Activated CD8-positive, alpha-beta memory T cell treated with anti-CD3 and anti-CD28 coated beads, Interleukin-2, amount 50 U/mL, for 1 hour (primary cell): Measurements from ENCODE around the gene PLEK2.
A peak's percentile ranks its signal among the peaks of the same experiment; 100 is the strongest.
"Not testable (repeated sequence)": the region's sequence is repeated elsewhere in the genome, so short reads cannot be mapped to it uniquely, and the experiment has no call there.

Source experiments
- DNase-seq: peaks from one replicate; pipeline ENCODE4 v3.0.0-alpha.2; 2020; ENCODE audit errors: extremely low read depth

Gene PLEK2

GRCh38 chr14:67428501-67429031 lies 16.6 kb upstream of the PLEK2 start:
- no peak for DNase-seq

DNA sequence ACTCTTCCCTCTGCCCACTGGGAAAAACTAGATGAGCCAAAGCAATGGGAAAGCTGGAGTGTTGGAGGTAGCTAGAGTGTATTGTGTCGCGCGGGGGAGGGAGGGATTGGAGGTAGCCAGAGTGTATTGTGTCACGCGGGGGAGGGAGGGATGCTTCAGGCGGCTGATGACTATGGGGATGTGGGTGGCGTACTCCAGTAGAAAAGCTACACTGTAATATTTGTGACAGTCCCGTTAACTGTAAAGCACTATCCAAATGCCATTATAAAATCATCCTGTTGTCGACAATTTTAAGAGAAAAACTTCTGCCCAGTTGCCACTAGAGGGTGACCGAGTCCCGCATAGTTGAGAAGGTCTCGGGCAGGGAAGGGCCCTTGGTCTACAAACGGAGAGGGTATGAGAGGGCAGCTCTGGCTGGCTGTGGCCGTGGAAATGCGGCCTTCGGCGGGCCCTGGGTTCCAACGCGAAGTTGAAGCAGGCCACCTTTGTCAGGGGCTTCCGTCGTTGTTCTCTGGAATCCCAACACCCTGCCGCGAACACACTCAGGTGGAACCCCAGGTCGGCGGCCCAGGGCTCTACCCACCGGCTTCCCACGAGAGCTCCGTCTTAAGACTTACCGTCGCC lies 15.1 kb upstream of the PLEK2 start:
- peak; percentile 44 for DNase-seq

DNA sequence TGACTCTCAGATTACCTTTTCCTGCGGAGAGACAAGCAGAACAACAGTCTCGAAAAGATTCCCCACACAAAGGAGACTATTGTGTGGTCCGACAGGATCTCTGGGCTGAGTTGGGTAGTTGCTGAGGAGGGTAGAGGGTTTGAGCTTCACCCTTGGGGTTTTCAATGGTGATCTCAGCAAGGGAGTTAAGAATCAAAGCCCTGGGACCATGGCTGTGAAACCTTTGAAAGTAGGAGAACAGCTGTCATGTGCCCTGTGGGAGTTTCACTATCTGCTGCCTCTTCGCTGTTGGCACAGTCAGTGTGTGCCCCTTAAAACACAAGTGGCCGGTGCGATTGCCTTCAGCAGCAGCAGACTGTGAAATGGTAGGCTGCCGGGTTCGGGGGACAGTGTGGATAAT lies 14.2 kb upstream of the PLEK2 start:
- no peak for DNase-seq

GRCh38 chr14:67425608-67426007 lies 13.6 kb upstream of the PLEK2 start:
- DNase-seq: no peak

- no peak for DNase-seq
Measured at GRCh38 chr14:67424539-67424938, 12.6 kb upstream of the PLEK2 start.

GRCh38 chr14:67423424-67423823 lies 11.5 kb upstream of the PLEK2 start:
- no peak for DNase-seq

GRCh38 chr14:67421356-67422224 lies 9.6 kb upstream of the PLEK2 start:
- no peak for DNase-seq

GRCh38 chr14:67420102-67420739 lies 8.3 kb upstream of the PLEK2 start:
- no peak for DNase-seq

GRCh38 chr14:67418401-67419191 lies 6.6 kb upstream of the PLEK2 start:
- DNase-seq: no peak

- DNase-seq: no peak
Measured at GRCh38 chr14:67417633-67418032, 5.7 kb upstream of the PLEK2 start.

- no peak for DNase-seq
Measured at GRCh38 chr14:67416810-67417209, 4.8 kb upstream of the PLEK2 start.

DNA sequence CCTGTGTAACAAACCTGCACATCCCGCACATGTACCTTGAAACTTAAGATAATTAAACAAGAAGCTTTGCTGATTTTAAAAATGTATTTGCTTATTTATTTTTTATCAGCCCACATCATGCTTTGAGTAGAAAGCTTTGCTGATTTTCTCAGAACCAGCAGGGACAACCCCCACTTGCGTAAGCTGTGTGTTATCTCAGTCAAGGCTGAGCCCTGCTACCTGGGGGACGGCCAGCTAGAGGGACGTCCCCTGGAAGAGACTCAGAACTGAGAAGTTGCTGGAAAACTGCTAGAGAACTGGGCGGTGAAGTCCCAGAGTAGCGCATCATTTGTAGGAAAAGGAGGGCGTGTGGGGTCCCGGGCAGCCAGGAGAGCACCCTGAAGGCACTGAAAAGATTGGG lies 4.1 kb upstream of the PLEK2 start:
- DNase-seq: no peak

- DNase-seq: not testable (repeated sequence)
Measured at GRCh38 chr14:67415610-67416009, 3.6 kb upstream of the PLEK2 start.

GRCh38 chr14:67413806-67414769 lies 2.1 kb upstream of the PLEK2 start:
- DNase-seq: no peak

DNA sequence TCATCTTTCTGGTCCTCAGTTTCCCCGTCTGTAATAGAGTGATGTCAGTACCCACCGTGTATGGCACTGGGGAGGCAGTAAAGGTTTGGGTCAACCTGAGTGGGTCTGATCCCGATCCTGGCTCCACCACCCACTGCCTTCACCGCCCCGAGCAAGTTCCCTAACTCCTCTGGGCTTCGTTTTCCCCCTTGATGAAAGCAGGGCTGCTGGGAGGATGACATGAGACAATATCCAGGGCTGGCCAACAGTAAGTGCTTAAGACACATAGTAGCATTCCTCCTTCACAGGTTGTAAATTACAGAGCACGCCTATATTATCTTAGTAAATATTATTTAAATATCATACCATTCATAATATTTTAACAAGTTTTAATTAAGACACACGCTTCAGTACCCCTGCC lies 595 bp downstream of the PLEK2 start:
- DNase-seq: no peak

DNA sequence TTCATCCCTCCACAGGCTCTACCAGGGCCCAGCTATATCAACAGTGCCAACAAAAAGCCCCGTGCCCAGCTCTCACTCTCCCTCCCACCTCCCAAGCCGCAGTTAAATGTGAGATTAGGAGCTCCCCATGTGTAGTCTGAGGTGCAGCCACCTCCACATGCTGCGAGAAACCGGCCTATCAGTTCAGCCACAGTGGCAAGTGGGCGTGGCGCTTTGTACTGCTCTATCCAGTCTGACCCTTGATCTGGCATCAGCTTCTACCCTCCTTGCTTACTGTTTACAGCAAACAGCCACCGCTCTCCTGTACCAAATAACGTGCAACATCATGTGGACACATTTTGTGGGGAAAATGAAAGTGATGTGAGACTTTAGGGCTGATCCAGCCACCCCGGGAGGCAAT lies 1.7 kb downstream of the PLEK2 start:
- DNase-seq: no peak

GRCh38 chr14:67409461-67409860 lies 2.5 kb downstream of the PLEK2 start:
- DNase-seq: no peak

- DNase-seq: not testable (repeated sequence)
Measured at GRCh38 chr14:67408122-67408801, 3.7 kb downstream of the PLEK2 start.

- no peak for DNase-seq
Measured at GRCh38 chr14:67405771-67406170, 6.2 kb downstream of the PLEK2 start.

GRCh38 chr14:67400434-67400833 lies 11.5 kb downstream of the PLEK2 start:
- DNase-seq: no peak
